Endothelial cell of umbilical vein (primary cell): ENCODE measurements around the gene METAP1.

Experiments used
- EZH2 ChIP-seq: IDR thresholded peaks from 2 replicates; pipeline ENCODE4 v1.6.1; 2012; ENCODE audit warnings: borderline replicate concordance, low read depth, mild to moderate bottlenecking, moderate library complexity, low read length, inconsistent platforms; ENCODE audit not compliant: severe bottlenecking
- FOS ChIP-seq: IDR thresholded peaks from 2 replicates; pipeline ENCODE4 v1.6.1; 2011; ENCODE audit warnings: mild to moderate bottlenecking, low read length, moderate library complexity, borderline replicate concordance; ENCODE audit not compliant: insufficient read depth
- GATA2 ChIP-seq: IDR thresholded peaks from 2 replicates; pipeline ENCODE4 v1.7.0; 2011; ENCODE audit warnings: low read depth, mild to moderate bottlenecking, moderate library complexity, mixed read lengths, low read length; ENCODE audit not compliant: insufficient read length, insufficient read depth
- JUN ChIP-seq: IDR thresholded peaks from 2 replicates; pipeline ENCODE4 v1.6.1; 2011; ENCODE audit warnings: borderline replicate concordance, low read depth; ENCODE audit not compliant: insufficient read length, insufficient read depth
- MYC ChIP-seq: IDR thresholded peaks from one replicate; pipeline ENCODE4 v1.6.1; 2011; ENCODE audit warnings: mild to moderate bottlenecking, low read depth, low read length
- POLR2A ChIP-seq: IDR thresholded peaks from 2 replicates; pipeline ENCODE4 v1.6.1; 2012; ENCODE audit warnings: low read depth, mild to moderate bottlenecking, control low read depth, low read length
- POLR2AphosphoS5 ChIP-seq: IDR thresholded peaks from 2 replicates; pipeline ENCODE4 v1.6.1; 2012; ENCODE audit warnings: low read depth, mild to moderate bottlenecking, control low read depth, low read length, moderate library complexity; ENCODE audit not compliant: insufficient read depth
- TF ChIP-seq, protein P1 (sequence below), 2 donors: IDR thresholded peaks; 1 replicate in 1 of 2; 2 replicates in 1 of 2; pipeline ENCODE4 v1.5.1; 2011; ENCODE audit warnings: low read length in 2 of 2, mild to moderate bottlenecking in 2 of 2, moderate library complexity in 2 of 2, control low read depth in 1 of 2, inconsistent platforms in 1 of 2, low read depth in 1 of 2; ENCODE audit not compliant: insufficient read depth in 1 of 2; ENCODE audit errors: extremely low read depth in 1 of 2
- TF ChIP-seq, protein P2 (sequence below): IDR thresholded peaks from 2 replicates; pipeline ENCODE4 v1.6.1; 2011; ENCODE audit not compliant: insufficient read depth, insufficient read length

DNA sequence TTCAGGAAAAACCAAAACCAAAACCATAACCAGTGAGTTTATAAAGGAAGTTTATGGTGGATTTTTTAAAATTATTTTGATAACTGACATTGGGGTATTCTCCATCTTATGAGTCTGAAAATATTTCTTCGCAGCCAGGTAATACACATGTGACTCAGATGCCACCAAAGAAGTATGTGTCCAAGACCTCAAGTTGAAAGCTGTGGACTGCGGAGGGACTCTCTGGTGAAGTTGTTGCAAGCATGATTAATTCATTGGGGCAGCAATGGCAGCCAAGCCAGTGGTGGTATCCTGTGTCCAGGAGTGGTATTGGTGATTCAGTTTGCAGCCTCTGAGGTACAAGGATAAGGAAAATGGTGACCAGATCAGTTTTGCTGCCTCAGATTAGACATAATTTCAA is 107.1 kb downstream of the METAP1 start:
- TF ChIP-seq, protein P1, sequence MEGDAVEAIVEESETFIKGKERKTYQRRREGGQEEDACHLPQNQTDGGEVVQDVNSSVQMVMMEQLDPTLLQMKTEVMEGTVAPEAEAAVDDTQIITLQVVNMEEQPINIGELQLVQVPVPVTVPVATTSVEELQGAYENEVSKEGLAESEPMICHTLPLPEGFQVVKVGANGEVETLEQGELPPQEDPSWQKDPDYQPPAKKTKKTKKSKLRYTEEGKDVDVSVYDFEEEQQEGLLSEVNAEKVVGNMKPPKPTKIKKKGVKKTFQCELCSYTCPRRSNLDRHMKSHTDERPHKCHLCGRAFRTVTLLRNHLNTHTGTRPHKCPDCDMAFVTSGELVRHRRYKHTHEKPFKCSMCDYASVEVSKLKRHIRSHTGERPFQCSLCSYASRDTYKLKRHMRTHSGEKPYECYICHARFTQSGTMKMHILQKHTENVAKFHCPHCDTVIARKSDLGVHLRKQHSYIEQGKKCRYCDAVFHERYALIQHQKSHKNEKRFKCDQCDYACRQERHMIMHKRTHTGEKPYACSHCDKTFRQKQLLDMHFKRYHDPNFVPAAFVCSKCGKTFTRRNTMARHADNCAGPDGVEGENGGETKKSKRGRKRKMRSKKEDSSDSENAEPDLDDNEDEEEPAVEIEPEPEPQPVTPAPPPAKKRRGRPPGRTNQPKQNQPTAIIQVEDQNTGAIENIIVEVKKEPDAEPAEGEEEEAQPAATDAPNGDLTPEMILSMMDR (IDR thresholded peaks at IDR 0.05; ENCODE audit: extremely low read depth in 1 of 2, insufficient read depth in 1 of 2, low read depth in 1 of 2, low read length in 2 of 2): no peak
- TF ChIP-seq POLR2A: no peak
- TF ChIP-seq EZH2: no peak
- TF ChIP-seq, protein P2, sequence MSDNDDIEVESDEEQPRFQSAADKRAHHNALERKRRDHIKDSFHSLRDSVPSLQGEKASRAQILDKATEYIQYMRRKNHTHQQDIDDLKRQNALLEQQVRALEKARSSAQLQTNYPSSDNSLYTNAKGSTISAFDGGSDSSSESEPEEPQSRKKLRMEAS: no peak
- no peak for TF ChIP-seq POLR2AphosphoS5
- no peak for TF ChIP-seq MYC
- TF ChIP-seq JUN: no peak
- no peak for TF ChIP-seq FOS
- no peak for TF ChIP-seq GATA2
